ENCODE results near the gene KIAA1328.

DNA sequence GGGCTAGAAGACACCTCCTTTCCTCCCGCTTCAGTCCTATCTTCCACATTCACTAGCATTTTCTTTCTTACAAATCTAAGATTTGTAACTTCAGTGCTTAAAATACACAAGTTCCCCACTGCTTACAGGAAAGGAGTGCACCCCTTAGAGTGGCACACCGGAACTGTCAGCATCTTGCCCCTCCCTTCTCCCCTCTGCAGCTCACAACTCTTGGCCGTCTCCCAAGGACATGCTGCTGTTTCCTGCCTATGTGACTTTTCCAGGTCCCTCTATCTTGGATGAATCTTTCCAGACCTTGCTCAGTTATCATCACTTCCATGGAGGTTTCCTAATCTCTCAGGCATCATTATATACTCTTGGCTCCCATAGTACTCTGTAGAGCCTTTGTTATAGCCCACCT, 401.8 kb downstream of the KIAA1328 start:
- no peak for TF ChIP-seq POLR2A (IDR thresholded peaks at IDR 0.05)
- TF ChIP-seq CTCF (IDR thresholded peaks at IDR 0.05) = no peak

Data from right lobe of liver (tissue), 4 donors.